Neural cell (in vitro differentiated cells): ENCODE results near the gene DHH.

Experiments
- CTCF ChIP-seq: fragments of 450-650 bp; IDR thresholded peaks from 2 replicates; pipeline ENCODE4 v1.5.1; 2014; ENCODE audit warnings: antibody characterized with exemption, mild to moderate bottlenecking, moderate library complexity; ENCODE audit not compliant: poor library complexity, severe bottlenecking
- EP300 ChIP-seq: fragments of 450-650 bp; conservative IDR thresholded peaks from 2 replicates; pipeline ENCODE4 v1.6.1; 2014; ENCODE audit warnings: antibody characterized with exemption, mild to moderate bottlenecking, moderate library complexity; ENCODE audit not compliant: poor library complexity, severe bottlenecking
- EZH2 ChIP-seq: fragments of 200-600, 300-800 bp; shearing (Covaris generic), sonication (generic); IDR thresholded peaks from 2 replicates; pipeline ENCODE4 v1.6.1; 2014; ENCODE audit warnings: antibody characterized with exemption, low read length, borderline replicate concordance, mild to moderate bottlenecking; ENCODE audit not compliant: insufficient read depth, poor library complexity, severe bottlenecking
- MXI1 ChIP-seq: fragments of 450-650 bp; conservative IDR thresholded peaks from 2 replicates; pipeline ENCODE4 v1.6.1; 2014; ENCODE audit warnings: antibody characterized with exemption, mild to moderate bottlenecking; ENCODE audit not compliant: poor library complexity, severe bottlenecking
- POLR2AphosphoS5 ChIP-seq: IDR thresholded peaks from 2 replicates; pipeline ENCODE4 v1.6.1; 2012
- RAD21 ChIP-seq: fragments of 450-650 bp; conservative IDR thresholded peaks from 2 replicates; pipeline ENCODE4 v1.6.1; 2014; ENCODE audit warnings: antibody characterized with exemption, mild to moderate bottlenecking, moderate library complexity
- REST ChIP-seq: IDR thresholded peaks from 2 replicates; pipeline ENCODE4 v1.6.1; 2012; ENCODE audit warnings: borderline replicate concordance
- SMC3 ChIP-seq: fragments of 450-650 bp; conservative IDR thresholded peaks from 2 replicates; pipeline ENCODE4 v1.6.1; 2014; ENCODE audit warnings: antibody characterized with exemption, mild to moderate bottlenecking, moderate library complexity; ENCODE audit not compliant: poor library complexity
- TAF1 ChIP-seq: IDR thresholded peaks from 2 replicates; pipeline ENCODE4 v1.6.1; 2012; ENCODE audit warnings: low read depth

GRCh38 chr12:49098703-49099102, 4.1 kb upstream of the DHH start:
- TF ChIP-seq POLR2AphosphoS5: no peak
- TF ChIP-seq CTCF: no peak
- no peak for TF ChIP-seq RAD21
- TF ChIP-seq REST: no peak
- no peak for TF ChIP-seq MXI1
- TF ChIP-seq EP300: no peak
- no peak for TF ChIP-seq TAF1
- no peak for TF ChIP-seq EZH2
- TF ChIP-seq SMC3: no peak
